ENCODE data around the gene PKD1L1. TPM values are rescaled to one million over a fixed set of nuclear protein-coding genes. Genes with fewer than 3 reads are reported as not detected.

PKD1L1 gene
- total and polyA plus RNA-seq, 8 donors = 0.13 to 0.67 (median 0.34) TPM

DNA sequence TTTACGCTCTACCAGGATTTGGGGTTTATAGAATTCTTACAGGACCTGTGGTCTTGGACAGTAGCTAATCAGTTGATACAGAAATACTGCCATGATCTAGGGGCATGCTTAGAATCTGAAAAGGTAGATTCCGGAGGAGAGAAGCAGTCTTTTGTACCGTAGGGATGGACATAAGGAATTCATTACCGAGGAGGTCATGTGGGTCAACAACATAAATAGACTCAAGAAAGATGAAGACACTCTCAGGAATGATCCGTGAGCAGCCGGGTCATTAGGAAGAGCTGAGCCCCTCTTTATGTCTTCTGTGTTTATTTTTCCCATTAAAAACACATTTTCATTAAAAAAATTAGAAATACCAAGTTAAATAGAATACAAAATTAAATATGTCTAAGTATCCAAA lies 206.3 kb downstream of the PKD1L1 start:
- Histone ChIP-seq H3K36me3 (no peaks in the 10 kb centered on the region), H3K4me3 (no peak overlapping the region), H3K27me3 (no peaks in the 10 kb centered on the region), H3K9me3 (no peaks in the 10 kb centered on the region), H3K4me1 (no peaks in the 10 kb centered on the region), H3K27ac (no peak overlapping the region)
- TF ChIP-seq, protein P1, sequence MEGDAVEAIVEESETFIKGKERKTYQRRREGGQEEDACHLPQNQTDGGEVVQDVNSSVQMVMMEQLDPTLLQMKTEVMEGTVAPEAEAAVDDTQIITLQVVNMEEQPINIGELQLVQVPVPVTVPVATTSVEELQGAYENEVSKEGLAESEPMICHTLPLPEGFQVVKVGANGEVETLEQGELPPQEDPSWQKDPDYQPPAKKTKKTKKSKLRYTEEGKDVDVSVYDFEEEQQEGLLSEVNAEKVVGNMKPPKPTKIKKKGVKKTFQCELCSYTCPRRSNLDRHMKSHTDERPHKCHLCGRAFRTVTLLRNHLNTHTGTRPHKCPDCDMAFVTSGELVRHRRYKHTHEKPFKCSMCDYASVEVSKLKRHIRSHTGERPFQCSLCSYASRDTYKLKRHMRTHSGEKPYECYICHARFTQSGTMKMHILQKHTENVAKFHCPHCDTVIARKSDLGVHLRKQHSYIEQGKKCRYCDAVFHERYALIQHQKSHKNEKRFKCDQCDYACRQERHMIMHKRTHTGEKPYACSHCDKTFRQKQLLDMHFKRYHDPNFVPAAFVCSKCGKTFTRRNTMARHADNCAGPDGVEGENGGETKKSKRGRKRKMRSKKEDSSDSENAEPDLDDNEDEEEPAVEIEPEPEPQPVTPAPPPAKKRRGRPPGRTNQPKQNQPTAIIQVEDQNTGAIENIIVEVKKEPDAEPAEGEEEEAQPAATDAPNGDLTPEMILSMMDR (IDR thresholded peaks at IDR 0.05) = no peak
- no peak for DNase-seq
- intact Hi-C loops (cut with DNase I) = no loop called here
- ATAC-seq = no peak

DNA sequence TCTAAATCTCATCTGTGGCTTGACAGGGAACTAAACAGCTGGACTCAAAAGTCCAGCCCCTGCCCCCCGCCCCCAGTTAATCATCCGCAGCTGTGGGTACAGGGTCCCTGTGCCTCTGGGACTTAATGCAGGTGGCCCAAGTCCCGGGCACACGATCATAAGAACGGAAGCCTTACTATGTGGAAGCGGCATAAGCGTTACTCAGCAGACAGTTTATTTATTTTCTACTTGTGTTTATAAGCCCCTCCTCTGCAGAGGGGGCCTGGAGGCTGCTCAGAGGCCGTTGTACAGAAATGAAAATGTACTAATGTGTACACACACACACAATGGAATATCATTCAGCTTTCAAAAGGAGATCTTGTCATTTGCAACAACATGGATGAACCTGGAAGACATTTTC lies 208.4 kb downstream of the PKD1L1 start:
- H3K27me3 ChIP-seq = no peaks in the 10 kb centered on the region
- no peak for ATAC-seq
- TF ChIP-seq, protein P1 (IDR thresholded peaks at IDR 0.05) = no peak
- no peak for DNase-seq
- H3K4me1 ChIP-seq = no peaks in the 10 kb centered on the region
- no peaks in the 10 kb centered on the region for H3K36me3 ChIP-seq
- intact Hi-C loops (cut with DNase I) = no loop called here
- H3K9me3 ChIP-seq = no peaks in the 10 kb centered on the region
- H3K4me3 ChIP-seq = no peak overlapping the region
- no peak overlapping the region for H3K27ac ChIP-seq

DNA sequence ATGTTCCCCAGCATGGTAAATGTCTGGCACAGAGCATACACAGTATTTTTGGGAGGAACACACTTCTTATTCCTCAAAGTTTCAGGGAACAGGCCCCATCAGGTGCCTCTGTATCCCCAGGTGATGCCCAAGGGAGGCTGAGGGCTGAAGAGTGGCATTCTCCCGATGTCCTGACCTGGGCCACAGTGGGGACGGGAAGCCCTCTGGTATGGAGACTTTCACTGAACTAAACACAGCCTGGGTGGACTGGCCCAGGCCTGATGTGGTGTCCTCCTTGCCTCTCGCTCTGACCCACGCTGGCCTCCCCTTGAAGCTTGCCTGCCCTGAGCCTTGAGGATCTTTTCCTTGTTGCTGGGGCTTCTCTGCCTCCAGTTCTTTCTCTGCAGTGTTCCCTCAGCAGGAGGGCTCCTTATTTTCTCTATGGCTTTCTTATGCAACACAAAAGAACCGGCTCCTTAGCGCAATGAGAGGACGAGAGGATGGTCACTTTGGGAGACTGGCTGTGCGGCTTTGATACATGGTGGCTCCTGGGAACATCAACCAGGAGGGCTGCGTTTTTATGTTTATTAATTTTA lies 208.9 kb downstream of the PKD1L1 start:
- H3K4me3 ChIP-seq = no peak overlapping the region
- no peaks in the 10 kb centered on the region for H3K27me3 ChIP-seq
- intact Hi-C loops (cut with DNase I) = no loop called here
- H3K9me3 ChIP-seq = no peaks in the 10 kb centered on the region
- no peaks in the 10 kb centered on the region for H3K36me3 ChIP-seq
- DNase-seq (no peak), ATAC-seq (no peak)
- no peak overlapping the region for H3K27ac ChIP-seq
- no peaks in the 10 kb centered on the region for H3K4me1 ChIP-seq
- TF ChIP-seq, protein P1 (IDR thresholded peaks at IDR 0.05) = no peak

DNA sequence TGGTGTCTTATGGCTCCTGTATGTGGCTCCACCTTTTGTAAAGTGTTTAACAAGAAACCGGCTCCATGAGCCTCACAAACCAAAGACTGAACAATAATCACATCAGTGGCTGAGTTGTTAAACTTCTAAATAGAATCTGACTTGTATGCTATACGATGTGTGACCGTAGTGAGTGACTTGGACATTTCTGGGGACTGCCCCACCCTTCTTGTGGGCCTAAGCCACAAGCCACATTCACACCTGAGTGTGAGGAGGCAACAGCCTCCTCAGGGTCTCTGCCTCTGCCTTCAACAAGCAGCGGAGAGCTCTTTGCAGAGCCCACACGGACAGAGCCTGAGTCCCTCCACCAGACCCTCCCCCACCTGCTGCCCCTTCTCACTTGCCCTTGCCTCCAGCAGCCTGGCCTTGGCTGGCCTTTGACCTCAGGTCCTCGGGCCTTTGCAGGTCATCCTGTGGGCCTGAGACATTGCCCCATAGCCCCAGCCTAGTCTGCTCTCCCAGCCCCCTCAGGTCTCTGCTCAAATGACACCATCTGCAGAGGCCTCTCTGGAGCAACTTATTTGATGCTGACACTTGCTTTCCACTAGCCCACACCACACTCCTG lies 209.6 kb downstream of the PKD1L1 start:
- no peaks in the 10 kb centered on the region for H3K4me1 ChIP-seq
- H3K27me3 ChIP-seq = no peaks in the 10 kb centered on the region
- H3K4me3 ChIP-seq = no peak overlapping the region
- intact Hi-C loops (cut with DNase I) = no loop called here
- H3K36me3 ChIP-seq = no peaks in the 10 kb centered on the region
- H3K27ac ChIP-seq = no peak overlapping the region
- ATAC-seq (no peak), DNase-seq (no peak)
- no peaks in the 10 kb centered on the region for H3K9me3 ChIP-seq
- TF ChIP-seq, protein P1 (IDR thresholded peaks at IDR 0.05) = no peak

DNA sequence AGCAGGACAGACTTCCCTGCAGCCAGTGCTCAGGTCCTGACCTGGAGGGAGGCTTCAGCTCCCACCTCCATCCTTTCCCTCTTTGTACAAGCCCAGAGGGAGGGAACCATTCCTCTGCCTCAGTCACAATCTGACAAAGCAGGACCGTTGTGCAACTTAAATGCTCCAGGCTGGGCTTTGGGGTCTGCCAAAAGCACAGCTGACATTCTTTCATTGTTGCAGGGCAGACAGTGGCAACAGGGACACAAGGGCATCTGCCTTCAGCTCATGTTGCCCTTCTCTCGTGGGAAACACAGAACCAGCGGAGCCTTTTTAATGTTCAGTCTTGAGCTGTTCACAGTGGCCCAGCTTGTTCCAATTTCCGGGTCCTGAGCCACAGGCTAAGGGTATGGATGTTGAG lies 210.7 kb downstream of the PKD1L1 start:
- H3K9me3 ChIP-seq = no peaks in the 10 kb centered on the region
- TF ChIP-seq, protein P1 (IDR thresholded peaks at IDR 0.05) = no peak
- H3K4me1 ChIP-seq = no peaks in the 10 kb centered on the region
- intact Hi-C loops (cut with DNase I) = no loop called here
- H3K36me3 ChIP-seq = no peaks in the 10 kb centered on the region
- no peak overlapping the region for H3K27ac ChIP-seq
- no peak for DNase-seq
- H3K27me3 ChIP-seq = no peaks in the 10 kb centered on the region
- no peak overlapping the region for H3K4me3 ChIP-seq
- ATAC-seq = no peak
